HEK293 (cell line): ENCODE data around the gene GPAM.

Experiments
- REPIN1 ChIP-seq: fragments of 450-650 bp; formaldehyde crosslinking; IDR thresholded peaks from 2 replicates; pipeline ENCODE4 v1.5.1; 2017; ENCODE audit warnings: missing biosample characterization, missing genetic modification characterization, low read depth
- ZNF274 ChIP-seq, 2 experiments: fragments of 200-500 bp in 1 of 2; fragments of 450-650 bp in 1 of 2; sonication (Bioruptor generic) in 1 of 2; formaldehyde crosslinking in 1 of 2; IDR thresholded peaks; 2 replicates each; pipeline versions ENCODE4 v1.5.1 to v1.6.1; 2014 to 2016; ENCODE audit warnings: borderline replicate concordance in 1 of 2, inconsistent platforms in 1 of 2, low read length in 1 of 2, missing biosample characterization in 1 of 2, missing genetic modification characterization in 1 of 2
- ZNF449 ChIP-seq: fragments of 450-650 bp; formaldehyde crosslinking; IDR thresholded peaks from 2 replicates; pipeline ENCODE4 v1.5.1; 2017; ENCODE audit warnings: missing biosample characterization, mild to moderate bottlenecking, missing genetic modification characterization, moderate library complexity

GRCh38 chr10:112132435-112132834 is 51.1 kb downstream of the GPAM start:
- TF ChIP-seq ZNF449 (tag by site-specific recombination) (no peak), ZNF274 (IDR thresholded peaks at IDR 0.05; ENCODE audit: low read length) (no peak), ZNF274 (tag by site-specific recombination; IDR thresholded peaks at IDR 0.05; ENCODE audit: borderline replicate concordance) (no peak), REPIN1 (tag by site-specific recombination) (no peak)
